ENCODE results near the gene TMEM158.

DNA sequence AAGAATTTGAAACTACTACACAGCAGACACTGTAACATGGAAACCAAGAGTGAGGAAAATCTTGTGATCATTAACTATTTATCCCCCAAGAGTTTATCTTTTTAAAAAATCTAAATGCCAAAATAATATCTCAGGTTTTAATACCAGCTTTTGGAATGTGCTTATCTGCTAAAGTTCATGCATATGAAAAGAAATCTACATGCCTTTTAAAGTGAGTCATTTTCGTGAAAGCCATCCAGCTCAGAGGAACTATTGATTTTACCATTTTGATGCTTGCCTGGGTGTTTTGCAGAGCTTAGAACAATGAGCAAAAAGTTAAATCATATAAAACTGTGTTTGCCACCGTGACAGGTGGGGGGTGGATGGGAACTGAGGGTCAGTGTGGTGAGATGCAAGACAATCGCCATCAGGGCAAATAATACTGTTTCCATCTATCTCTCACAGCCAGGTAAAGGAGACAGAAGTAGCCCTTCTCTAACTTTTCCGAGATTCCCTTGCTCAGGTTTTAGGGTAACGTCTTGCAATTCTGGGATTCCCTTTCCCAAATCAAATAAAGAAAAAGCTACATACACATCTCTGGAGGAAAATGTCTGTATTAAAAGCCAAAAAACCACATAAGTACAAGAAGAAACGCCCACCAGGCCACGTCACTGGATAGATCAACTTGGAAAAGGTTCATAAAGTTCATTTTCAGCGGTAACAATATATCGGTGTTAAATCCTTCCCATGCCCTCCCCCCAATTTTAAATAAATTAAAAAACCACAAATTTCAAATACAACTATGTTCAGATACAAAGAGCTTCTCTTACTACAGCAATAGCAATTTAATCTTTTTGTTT, 2.0 kb downstream of the TMEM158 start:
- TF ChIP-seq POLR2A (IDR thresholded peaks at IDR 0.05; ENCODE audit: low read length) (no peak), GATA1 (IDR thresholded peaks at IDR 0.05; ENCODE audit: low read depth, low read length) (no peak)

Data from erythroblast (primary cell).